ENCODE measurements around the gene VSIG10L2.

- peak; percentile 53 for TF ChIP-seq EZH2 (IDR thresholded peaks at IDR 0.05; ENCODE audit: borderline replicate concordance, low read depth, low read length, poor library complexity, severe bottlenecking)
- TF ChIP-seq CTCF (conservative IDR thresholded peaks at IDR 0.05; ENCODE audit: low read depth, low read length), result no peak
Measured at GRCh38 chr11:125903711-125904659, 41.9 kb upstream of the VSIG10L2 start, which contains the start of gene DDX25.
